Gastrocnemius medialis (tissue), 4 donors: ENCODE data around the gene UGT1A9. TPM values are rescaled to one million over a fixed set of nuclear protein-coding genes. Genes with fewer than 3 reads are reported as not detected.
"Not testable (repeated sequence)": the region's sequence is repeated elsewhere in the genome, so short reads cannot be mapped to it uniquely, and the experiment has no call there.

Experiments used
- ATAC-seq, 2 donors: fragments of 150-250 bp; one replicate each; pipeline ENCODE4 v1.9.1; 2016
- DNase-seq, 2 donors: peaks; one replicate each; pipeline ENCODE4 v3.0.0-alpha.2; 2019
- H3K27ac ChIP-seq, 4 donors: fragments of 200-600 bp; sonication (generic); 1 replicate in 1 of 4; 2 replicates in 3 of 4; pipeline ENCODE4 v1.5.1; 2016 to 2018; ENCODE audit warnings: mild to moderate bottlenecking in 2 of 4, moderate library complexity in 1 of 4
- H3K27me3 ChIP-seq, 3 donors: fragments of 200-600 bp; sonication (generic) in 2 of 3; 1 replicate in 1 of 3; 2 replicates in 2 of 3; pipeline versions ENCODE4 v1.5.1 to v1.6.0; 2016 to 2019; ENCODE audit warnings: mild to moderate bottlenecking in 1 of 3, moderate library complexity in 1 of 3
- H3K36me3 ChIP-seq, 2 donors: fragments of 200-600 bp; sonication (generic) in 1 of 2; one replicate each; pipeline ENCODE4 v1.5.1; 2017 to 2018
- H3K4me1 ChIP-seq, 2 donors: fragments of 200-600 bp; sonication (generic) in 1 of 2; one replicate each; pipeline ENCODE4 v1.5.1; 2016 to 2017; ENCODE audit warnings: mild to moderate bottlenecking in 2 of 2
- H3K4me3 ChIP-seq, 4 donors: fragments of 200-600 bp; sonication (generic) in 3 of 4; 1 replicate in 1 of 4; 2 replicates in 3 of 4; pipeline ENCODE4 v1.5.1; 2016 to 2019; ENCODE audit warnings: mild to moderate bottlenecking in 2 of 4
- H3K9me3 ChIP-seq, 3 donors: fragments of 200-600 bp; sonication (generic) in 2 of 3; 1 replicate in 1 of 3; 2 replicates in 2 of 3; pipeline ENCODE4 v1.5.1; 2016 to 2019
- CTCF ChIP-seq, 5 experiments: fragments of 450-650 bp in 3 of 5; fragments of 200-600 bp in 2 of 5; sonication (generic) in 2 of 5; IDR thresholded peaks in 4 of 5; conservative IDR thresholded peaks in 1 of 5; 1 replicate in 4 of 5; 2 replicates in 1 of 5; pipeline ENCODE4 v1.5.1; 2016 to 2019; ENCODE audit warnings: antibody characterized with exemption in 5 of 5, mild to moderate bottlenecking in 3 of 5, moderate library complexity in 3 of 5
- POLR2A ChIP-seq, 2 donors: fragments of 450-650 bp; IDR thresholded peaks; one replicate each; pipeline ENCODE4 v1.6.1; 2017; ENCODE audit warnings: antibody characterized with exemption in 2 of 2, mild to moderate bottlenecking in 2 of 2, moderate library complexity in 2 of 2
- in situ Hi-C, 4 donors: fragments of 200-750 bp; cut with MboI; loops; one replicate each; pipeline versions ENCODE4 v1.15.0 to v1.8.0; 2017; ENCODE audit warnings: low sequenced_read_pairs in 4 of 4
- intact Hi-C: fragments of 100-400 bp; cut with DNase I; formaldehyde crosslinking; loops from one replicate; pipeline ENCODE4 v1.15.1; 2023; ENCODE audit warnings: low total_unique reads
- total RNA-seq, 4 donors: library from RNA; depleted of rRNA; stranded (reverse); fragments of >200 nt; gene quantifications; one replicate each; pipeline versions ENCODE4 v1.1.0 to v1.2.3, GENCODE V29; 2016

UGT1A9 gene
- total RNA-seq, 4 donors from 2014 or later = 0.13 to 0.38 TPM; not detected in 2

- no peak for DNase-seq
- intact Hi-C loops (no loop called here), in situ Hi-C loops (no loop called here)
- Histone ChIP-seq H3K27ac (no peak overlapping the region), H3K4me3 (no peak overlapping the region), H3K27me3 (no peaks in the 10 kb centered on the region), H3K36me3 (no peaks in the 10 kb centered on the region), H3K9me3 (no peaks in the 10 kb centered on the region), H3K4me1 (no peaks in the 10 kb centered on the region)
- no peak for TF ChIP-seq CTCF (IDR thresholded peaks at IDR 0.05 in 4 of 5, conservative IDR thresholded peaks at IDR 0.05 in 1 of 5)
- TF ChIP-seq POLR2A (IDR thresholded peaks at IDR 0.05) = no peak
- ATAC-seq = no peak
Measured at GRCh38 chr2:233698740-233699139, 27.0 kb downstream of the UGT1A9 start.

- no peak for ATAC-seq
- Histone ChIP-seq H3K9me3 (no peaks in the 10 kb centered on the region), H3K4me1 (no peaks in the 10 kb centered on the region), H3K4me3 (no peak overlapping the region), H3K27me3 (no peaks in the 10 kb centered on the region), H3K27ac (no peak overlapping the region), H3K36me3 (no peaks in the 10 kb centered on the region)
- in situ Hi-C loops (no loop called here), intact Hi-C loops (no loop called here)
- TF ChIP-seq CTCF (IDR thresholded peaks at IDR 0.05 in 4 of 5, conservative IDR thresholded peaks at IDR 0.05 in 1 of 5) = no peak
- no peak for DNase-seq
Measured at GRCh38 chr2:233699424-233700027, 27.8 kb downstream of the UGT1A9 start.

GRCh38 chr2:233700028-233700635, 28.4 kb downstream of the UGT1A9 start:
- Histone ChIP-seq H3K4me1 (no peaks in the 10 kb centered on the region), H3K27me3 (no peaks in the 10 kb centered on the region), H3K27ac (no peak overlapping the region), H3K9me3 (no peaks in the 10 kb centered on the region), H3K36me3 (no peaks in the 10 kb centered on the region), H3K4me3 (no peak overlapping the region)
- in situ Hi-C loops (no loop called here), intact Hi-C loops (no loop called here)
- DNase-seq (no peak), ATAC-seq (no peak)
- TF ChIP-seq POLR2A (IDR thresholded peaks at IDR 0.05) (no peak), CTCF (IDR thresholded peaks at IDR 0.05 in 4 of 5, conservative IDR thresholded peaks at IDR 0.05 in 1 of 5) (no peak)

GRCh38 chr2:233700842-233701241, 29.1 kb downstream of the UGT1A9 start:
- H3K36me3 ChIP-seq, H3K4me1 ChIP-seq, H3K9me3 ChIP-seq, H3K27ac ChIP-seq, DNase-seq, ATAC-seq, in situ Hi-C loops, H3K27me3 ChIP-seq, intact Hi-C loops, H3K4me3 ChIP-seq: not testable (repeated sequence)

- in situ Hi-C loops (no loop called here), intact Hi-C loops (no loop called here)
- Histone ChIP-seq H3K4me1 (no peaks in the 10 kb centered on the region), H3K36me3 (no peaks in the 10 kb centered on the region), H3K27ac (no peak overlapping the region), H3K27me3 (no peaks in the 10 kb centered on the region), H3K9me3 (no peaks in the 10 kb centered on the region), H3K4me3 (no peak overlapping the region)
- ATAC-seq (no peak), DNase-seq (no peak)
- TF ChIP-seq CTCF (IDR thresholded peaks at IDR 0.05 in 4 of 5, conservative IDR thresholded peaks at IDR 0.05 in 1 of 5) (no peak), POLR2A (IDR thresholded peaks at IDR 0.05) (no peak)
Measured at GRCh38 chr2:233702238-233702637, 30.5 kb downstream of the UGT1A9 start.
